Frontal cortex (tissue), 4 donors: ENCODE results near the gene FGD3. TPM values are rescaled to one million over a fixed set of nuclear protein-coding genes. Genes with fewer than 3 reads are reported as not detected.

Source experiments
- DNase-seq, 2 donors: peaks; one replicate each; pipeline ENCODE4 v3.0.0; 2012; ENCODE audit warnings: low spot score in 2 of 2
- FAIRE-seq: peaks from 2 replicates; lab custom pipeline; 2012; peaks lifted over from hg19 to GRCh38; lab: Jason Lieb, UNC
- total RNA-seq: library from RNA; depleted of rRNA; stranded (reverse); fragments of >200 nt; gene quantifications from one replicate; pipeline ENCODE4 v1.2.3, GENCODE V29; 2014
- donor health status: control.
- donor health status: control.
- donor health status: control.

The FGD3 gene
- total RNA-seq, 1 donor from 2014 or later = 17.9 TPM

- FAIRE-seq (no peak), DNase-seq (no peak)
These were observed 77.3 kb downstream of the FGD3 start for GRCh38 chr9:93024646-93024910.

- no peak for DNase-seq
- no peak for FAIRE-seq
These were observed 77.8 kb downstream of the FGD3 start for GRCh38 chr9:93024986-93025630.

- FAIRE-seq (no peak), DNase-seq (no peak)
These were observed 78.4 kb downstream of the FGD3 start for GRCh38 chr9:93025736-93026135.

DNA sequence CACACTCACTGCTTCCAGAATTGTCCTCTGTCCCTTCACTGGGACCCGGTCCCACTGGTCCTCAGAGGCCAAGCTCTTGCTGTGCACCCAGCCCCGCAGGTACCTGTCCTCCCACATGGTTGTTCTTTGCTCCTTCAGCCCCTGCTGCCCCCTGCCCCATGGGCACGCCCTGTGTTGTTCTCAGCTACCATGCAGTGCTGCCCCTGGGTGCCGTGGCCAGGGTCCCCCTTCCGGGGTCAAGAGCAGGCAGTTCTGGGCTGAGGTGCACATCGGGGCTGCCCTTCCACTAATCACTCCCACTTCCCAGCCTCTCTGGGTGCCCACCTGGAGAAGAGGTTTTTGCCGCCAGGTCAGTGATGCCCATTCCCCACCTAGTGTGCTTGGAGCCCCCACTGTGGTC, 79.3 kb downstream of the FGD3 start:
- FAIRE-seq = no peak
- DNase-seq = no peak

- no peak for FAIRE-seq
These were observed 80.4 kb downstream of the FGD3 start for GRCh38 chr9:93027750-93028149.

DNA sequence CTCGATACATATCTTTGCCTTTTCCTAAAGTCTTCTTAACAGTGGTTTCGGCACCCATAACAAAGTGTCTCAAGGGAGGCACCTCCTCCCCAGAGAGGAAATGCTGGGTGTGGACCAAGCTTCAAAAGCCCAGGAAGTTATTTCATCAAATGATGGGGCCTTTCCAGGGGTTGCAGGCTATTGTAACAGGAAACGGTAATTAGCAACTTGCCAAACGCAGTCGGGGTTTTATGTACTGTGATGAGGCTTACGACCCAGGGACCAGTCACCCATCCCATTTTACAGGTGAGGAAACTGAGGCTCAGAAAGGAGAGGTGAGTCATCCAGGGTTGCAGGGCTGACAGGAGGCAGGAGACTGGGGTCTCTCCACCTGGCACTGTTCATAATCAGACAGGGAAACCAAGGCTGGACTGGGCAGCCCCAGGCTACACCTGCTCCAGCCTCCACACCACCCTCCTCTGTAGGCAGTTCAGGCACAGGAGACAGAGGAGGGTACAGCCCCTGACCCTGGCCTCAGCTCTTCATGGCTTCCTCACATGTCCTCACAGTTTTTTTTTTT, 81.2 kb downstream of the FGD3 start:
- FAIRE-seq (no peak), DNase-seq (no peak)

More at GRCh38 chr9:93027750-93028149, 80.4 kb downstream of the FGD3 start:
- no peak for DNase-seq

DNA sequence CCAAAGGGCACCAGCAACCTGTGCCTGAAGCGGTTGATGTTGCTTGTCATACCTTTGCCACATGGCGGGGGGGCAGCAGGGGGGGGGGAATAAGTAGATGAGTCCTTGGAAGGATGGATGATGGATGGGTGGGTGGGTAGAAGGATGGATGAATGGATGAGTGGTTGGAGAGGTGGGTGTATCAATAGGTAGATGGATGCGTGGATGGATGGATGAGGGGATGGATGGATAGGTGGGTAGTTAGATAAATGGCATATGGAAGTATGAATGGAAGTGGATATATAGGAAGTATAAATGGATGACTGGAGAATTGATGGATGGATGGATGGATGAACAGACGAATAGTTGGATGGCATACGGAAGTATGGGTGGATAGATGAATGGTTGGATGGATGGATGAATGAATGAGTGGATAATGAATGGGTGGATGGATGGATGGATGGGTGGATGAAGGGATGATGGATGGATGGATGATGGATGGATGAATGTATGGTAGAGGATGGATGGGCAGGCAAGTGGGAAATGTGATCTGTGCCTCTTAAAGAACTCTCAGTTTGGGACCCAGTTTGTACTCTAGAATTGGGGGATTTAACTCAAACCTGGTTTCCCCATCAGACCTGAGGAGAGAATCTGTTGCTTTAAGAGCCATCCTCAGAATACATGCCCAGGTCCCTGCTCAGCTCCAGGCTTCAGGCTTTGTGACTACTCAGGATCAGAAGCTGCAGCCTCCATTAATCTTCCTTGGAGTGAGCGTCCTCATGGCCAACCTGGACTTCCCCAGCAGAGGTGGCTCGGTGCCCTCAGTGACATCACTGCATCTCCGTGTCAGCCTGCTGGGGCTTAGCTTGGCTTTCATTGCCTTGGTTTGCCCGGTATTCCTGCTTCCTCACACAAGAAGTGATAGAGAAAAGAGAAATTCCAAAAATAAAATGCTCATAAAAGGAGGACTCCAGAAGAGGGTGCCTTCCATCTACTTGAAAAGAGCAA, 83.6 kb downstream of the FGD3 start:
- DNase-seq (no peak), FAIRE-seq (no peak)

- no peak for DNase-seq
- FAIRE-seq = no peak
These were observed 84.5 kb downstream of the FGD3 start for GRCh38 chr9:93031629-93032430.

- DNase-seq (no peak), FAIRE-seq (no peak)
These were observed 85.2 kb downstream of the FGD3 start for GRCh38 chr9:93032545-93032944.

- no peak for FAIRE-seq
- DNase-seq = no peak
These were observed 86.2 kb downstream of the FGD3 start for GRCh38 chr9:93033531-93033930.

DNA sequence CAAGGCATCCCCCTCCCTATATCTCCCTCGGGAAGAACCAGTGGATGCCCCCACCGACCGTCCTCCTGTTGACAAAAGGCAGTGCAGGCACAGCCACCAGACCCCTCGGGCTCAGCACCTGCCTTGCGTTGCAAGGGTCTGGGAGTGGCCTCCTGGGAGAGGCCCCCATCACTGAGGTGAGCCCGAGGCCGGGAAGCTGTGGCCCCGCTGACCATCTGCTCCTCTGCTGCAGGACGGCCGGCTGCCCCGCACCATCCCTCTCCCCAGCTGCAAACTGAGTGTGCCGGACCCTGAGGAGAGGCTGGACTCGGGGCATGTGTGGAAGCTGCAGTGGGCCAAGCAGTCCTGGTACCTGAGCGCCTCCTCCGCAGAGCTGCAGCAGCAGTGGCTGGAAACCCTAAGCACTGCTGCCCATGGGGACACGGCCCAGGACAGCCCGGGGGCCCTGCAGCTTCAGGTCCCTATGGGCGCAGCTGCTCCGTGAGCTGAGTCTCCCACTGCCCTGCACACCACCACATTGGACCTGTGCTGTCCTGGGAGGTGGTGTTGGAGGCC, 87.9 kb downstream of the FGD3 start:
- DNase-seq (no peak), FAIRE-seq (no peak)

DNA sequence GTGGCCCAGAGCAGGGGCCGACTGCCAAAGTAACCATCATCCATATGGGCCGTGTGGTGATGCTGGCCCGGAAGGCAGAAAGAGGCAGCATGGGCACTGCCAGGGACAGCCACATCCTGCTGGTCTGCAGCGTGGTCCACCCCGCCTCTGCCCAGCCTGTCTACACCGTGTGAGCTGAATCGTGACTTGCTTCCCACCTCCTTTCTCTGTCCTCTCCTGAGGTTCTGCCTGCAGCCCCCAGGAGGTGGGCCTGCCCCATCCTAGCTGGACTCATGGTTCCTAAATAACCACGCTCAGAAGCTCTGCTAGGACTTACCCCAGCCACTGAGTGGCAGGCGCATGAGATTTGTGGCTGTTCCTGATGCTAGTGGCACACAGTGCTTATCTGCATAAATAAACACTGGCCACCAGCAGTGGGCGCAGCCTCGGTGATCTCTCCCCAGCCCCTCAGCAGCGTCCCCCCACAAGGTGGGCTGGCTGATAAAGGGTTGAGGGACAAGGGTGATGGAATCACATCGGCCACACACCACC, 88.6 kb downstream of the FGD3 start:
- no peak for FAIRE-seq
- no peak for DNase-seq

DNA sequence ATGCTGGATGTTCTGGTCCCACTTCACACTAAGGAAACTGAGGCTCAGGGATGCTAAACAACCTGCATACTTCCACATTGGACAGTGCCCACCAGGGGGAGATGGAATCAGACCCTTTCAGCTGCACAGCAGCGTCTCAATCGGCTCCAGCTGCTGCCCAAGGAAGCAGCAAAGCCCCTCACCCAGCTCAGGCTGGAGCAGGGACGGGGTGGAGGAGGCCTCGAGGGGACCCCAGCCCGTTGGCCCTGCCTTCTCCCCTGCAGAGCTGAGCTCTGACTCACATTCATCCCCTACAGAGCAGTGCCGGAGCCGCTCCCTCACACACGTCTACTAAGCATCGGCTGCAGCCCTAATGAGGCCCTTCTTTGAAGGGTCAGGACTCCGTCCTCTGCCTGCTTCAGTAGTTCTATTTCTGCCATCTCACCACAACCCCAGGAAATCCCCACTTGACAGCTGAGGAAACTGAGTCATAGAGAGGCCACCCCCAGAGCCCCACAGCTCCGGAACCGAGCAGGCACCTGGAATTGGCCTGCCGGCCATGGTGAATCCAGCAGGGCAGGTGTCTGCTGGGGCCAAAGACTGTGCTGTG, 89.7 kb downstream of the FGD3 start:
- FAIRE-seq (no peak), DNase-seq (no peak)

DNA sequence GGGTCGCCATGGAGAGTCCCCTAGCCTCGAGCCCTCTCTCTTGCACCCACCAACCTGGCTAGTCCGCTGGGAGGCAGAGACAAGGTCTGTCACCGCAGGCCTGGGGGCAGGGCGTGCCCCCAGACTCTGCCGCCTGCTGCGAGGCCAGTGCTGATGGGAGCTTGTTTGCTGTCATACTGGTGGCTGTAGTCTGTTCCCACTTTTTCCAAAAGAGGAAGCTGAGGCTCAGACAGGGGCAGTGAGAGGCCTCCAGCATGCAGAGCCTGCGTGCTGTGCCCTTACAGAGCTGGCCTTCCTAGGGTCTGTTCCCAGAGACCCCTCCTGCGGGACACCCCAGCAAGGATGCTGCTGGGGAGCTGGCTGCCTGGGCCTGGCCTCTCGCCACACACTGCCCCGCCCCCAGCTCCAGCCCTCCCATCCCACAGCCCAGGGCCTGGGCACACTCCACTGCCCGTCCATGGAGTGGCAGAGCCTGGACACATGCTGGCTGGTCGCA, 90.2 kb downstream of the FGD3 start:
- no peak for DNase-seq
- no peak for FAIRE-seq

DNA sequence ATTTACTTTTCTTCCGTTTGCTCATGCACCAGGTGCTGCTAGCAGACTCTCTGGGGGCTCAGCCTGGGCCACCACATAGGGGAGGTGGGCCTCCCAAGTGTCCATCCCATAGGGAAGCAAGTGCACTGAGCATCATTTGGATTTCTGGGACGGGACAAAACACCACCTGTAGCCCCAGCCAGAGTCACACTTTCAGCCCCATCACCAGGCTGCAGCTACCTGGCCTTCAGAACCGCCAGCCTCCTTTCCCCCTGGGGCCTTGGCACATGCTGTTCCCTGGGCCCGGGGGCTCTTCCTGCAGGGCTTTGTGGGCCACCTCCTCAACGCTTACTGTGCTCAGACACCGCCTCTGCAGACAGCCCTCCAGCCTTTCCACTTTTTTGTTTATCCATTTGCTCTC, 91.6 kb downstream of the FGD3 start:
- no peak for DNase-seq
- FAIRE-seq = no peak

DNA sequence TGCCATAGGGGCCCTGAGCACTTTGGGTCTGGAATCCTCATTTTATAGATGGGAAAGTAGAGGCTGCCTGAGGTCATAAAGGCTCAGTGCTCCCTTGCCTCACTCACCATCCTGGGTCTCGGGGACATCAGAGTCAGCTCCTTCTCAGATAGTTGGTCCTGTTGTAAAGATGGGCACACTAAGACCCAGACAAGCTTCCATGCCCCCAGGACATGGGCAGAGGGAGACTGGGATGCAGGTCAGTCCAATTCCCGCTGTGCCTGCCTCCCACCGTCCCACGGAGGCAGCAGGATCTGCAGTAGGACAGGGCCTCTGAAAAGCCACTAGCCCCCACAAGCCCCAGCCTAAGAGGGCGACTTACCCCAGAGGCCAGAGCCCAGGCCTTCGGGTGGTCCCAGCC, 92.1 kb downstream of the FGD3 start:
- FAIRE-seq (no peak), DNase-seq (no peak)

GRCh38 chr9:93039976-93040375, 92.7 kb downstream of the FGD3 start:
- FAIRE-seq = no peak
- DNase-seq = no peak

DNA sequence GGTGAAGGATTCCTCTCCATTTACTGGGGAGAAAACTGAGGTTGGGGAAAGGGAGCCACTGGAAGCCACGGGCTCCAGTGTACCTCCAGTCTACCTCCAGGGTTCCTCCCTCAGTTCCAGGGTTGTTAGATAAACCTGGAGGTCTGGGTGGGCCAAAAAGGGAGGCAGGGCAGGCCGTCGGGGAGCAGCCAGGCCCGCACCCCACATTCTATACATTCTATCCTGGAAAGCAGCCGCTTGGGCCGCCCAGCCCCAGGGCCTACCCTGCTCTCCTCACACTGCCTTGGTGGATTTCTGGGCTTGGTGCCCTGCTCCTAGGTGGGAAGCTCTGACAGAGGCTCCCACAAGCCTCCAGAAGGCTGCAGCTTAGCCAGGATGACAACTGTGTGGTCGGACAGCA, 93.1 kb downstream of the FGD3 start:
- DNase-seq (no peak), FAIRE-seq (no peak)

GRCh38 chr9:93041108-93041802, 93.9 kb downstream of the FGD3 start:
- no peak for DNase-seq
- FAIRE-seq = no peak
